22Rv1 (cell line): Measurements from ENCODE around the gene MAPRE3.
A peak's percentile ranks its signal among the peaks of the same experiment; 100 is the strongest.

Experiments
- H3K27ac ChIP-seq: fragments of 450-650 bp; 2 replicates; pipeline ENCODE4 v1.5.1; 2017
- ZFX ChIP-seq: fragments of 450-650 bp; IDR thresholded peaks from 2 replicates; pipeline ENCODE4 v1.6.1; 2017; ENCODE audit warnings: antibody characterized with exemption, borderline replicate concordance
- TF ChIP-seq, protein P1 (sequence below): fragments of 450-650 bp; IDR thresholded peaks from 2 replicates; pipeline ENCODE4 v1.5.1; 2017; ENCODE audit warnings: mild to moderate bottlenecking

MAPRE3 gene

DNA sequence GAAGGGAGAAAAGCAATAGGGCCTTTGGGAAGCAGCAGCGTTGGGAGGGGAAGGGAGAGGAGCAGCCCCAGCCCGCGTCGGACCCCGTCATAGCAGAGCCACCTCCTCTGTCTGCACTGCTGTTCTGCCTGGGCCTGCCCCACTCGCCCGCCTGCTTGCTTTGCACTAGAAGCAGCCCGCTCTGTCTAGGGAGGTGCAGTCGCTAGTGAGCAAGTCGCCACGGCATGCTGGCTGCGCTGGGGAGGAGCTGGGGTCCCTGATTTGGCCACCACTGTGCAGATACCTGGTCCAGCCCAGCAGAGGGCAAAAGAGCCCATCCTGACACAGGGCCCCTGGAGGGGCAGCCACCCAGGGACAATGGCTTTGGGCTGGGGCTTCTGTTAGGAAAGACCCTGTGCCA lies 54.4 kb downstream of the MAPRE3 start:
- H3K27ac ChIP-seq: no peak overlapping the region
- TF ChIP-seq, protein P1, sequence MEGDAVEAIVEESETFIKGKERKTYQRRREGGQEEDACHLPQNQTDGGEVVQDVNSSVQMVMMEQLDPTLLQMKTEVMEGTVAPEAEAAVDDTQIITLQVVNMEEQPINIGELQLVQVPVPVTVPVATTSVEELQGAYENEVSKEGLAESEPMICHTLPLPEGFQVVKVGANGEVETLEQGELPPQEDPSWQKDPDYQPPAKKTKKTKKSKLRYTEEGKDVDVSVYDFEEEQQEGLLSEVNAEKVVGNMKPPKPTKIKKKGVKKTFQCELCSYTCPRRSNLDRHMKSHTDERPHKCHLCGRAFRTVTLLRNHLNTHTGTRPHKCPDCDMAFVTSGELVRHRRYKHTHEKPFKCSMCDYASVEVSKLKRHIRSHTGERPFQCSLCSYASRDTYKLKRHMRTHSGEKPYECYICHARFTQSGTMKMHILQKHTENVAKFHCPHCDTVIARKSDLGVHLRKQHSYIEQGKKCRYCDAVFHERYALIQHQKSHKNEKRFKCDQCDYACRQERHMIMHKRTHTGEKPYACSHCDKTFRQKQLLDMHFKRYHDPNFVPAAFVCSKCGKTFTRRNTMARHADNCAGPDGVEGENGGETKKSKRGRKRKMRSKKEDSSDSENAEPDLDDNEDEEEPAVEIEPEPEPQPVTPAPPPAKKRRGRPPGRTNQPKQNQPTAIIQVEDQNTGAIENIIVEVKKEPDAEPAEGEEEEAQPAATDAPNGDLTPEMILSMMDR: no peak
- no peak for TF ChIP-seq ZFX

DNA sequence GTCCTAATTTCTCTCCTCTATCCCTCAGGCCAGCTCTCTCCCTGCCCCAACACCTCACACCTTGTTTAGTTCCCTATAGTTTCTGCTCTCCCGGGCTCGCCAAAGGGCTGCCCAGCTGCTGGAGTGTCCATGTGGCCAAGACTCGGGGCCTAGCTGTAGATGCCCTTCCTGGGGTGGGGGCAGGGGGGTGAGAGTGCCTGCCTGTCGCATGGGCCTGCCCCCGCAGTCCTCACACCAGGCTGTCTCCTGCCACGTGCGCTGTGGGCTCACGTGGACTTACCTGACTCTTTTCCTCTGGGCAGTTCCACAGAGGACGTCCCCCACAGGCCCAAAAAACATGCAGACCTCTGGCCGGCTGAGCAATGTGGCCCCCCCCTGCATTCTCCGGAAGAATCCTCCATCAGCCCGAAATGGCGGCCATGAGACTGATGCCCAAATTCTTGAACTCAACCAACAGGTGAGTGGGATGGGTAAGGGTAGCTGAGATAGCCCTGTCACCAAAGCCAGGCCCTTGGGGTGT lies 54.9 kb downstream of the MAPRE3 start:
- H3K27ac ChIP-seq: no peak overlapping the region
- TF ChIP-seq ZFX: no peak
- TF ChIP-seq, protein P1: no peak

DNA sequence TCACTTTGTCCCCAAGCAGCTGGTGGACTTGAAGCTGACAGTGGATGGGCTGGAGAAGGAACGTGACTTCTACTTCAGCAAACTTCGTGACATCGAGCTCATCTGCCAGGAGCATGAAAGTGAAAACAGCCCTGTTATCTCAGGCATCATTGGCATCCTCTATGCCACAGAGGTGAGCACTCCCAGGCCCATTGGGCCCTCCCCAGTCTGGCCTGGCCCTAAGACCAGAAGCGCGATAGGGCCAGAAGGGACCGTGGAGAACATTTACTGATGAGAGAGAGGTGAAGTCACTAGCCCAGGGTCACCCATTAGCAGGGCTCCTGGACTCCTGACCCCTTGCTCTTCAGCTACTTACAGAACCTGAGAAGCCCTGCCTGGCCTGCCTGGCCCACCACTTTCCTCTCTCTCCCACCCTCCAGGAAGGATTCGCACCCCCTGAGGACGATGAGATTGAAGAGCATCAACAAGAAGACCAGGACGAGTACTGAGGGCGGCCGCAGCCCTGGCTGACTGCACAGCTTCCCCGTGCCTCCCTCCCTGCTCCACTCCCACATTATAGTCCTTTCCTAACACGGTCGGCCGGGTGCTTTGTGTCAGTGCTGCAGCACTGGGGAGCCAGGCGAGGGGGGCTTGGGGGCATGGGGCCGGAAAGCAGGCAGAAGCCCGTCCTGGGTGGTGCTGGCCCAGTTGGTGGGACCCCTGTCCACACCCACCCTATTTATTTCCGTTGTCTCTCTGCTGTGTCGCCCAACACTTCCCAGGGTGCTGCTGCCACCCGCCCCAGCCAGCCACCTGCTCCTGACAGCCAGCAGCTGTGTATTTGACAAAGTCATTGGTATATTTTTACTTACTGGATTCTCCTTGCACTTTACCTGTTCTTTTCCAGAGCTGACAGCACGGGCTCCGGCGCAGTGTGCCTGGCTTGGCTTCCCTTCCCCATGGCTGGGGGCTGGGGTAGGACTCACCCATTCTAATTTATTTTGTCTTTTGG lies 55.7 kb downstream of the MAPRE3 start:
- H3K27ac ChIP-seq: no peak overlapping the region
- no peak for TF ChIP-seq ZFX
- TF ChIP-seq, protein P1: no peak

DNA sequence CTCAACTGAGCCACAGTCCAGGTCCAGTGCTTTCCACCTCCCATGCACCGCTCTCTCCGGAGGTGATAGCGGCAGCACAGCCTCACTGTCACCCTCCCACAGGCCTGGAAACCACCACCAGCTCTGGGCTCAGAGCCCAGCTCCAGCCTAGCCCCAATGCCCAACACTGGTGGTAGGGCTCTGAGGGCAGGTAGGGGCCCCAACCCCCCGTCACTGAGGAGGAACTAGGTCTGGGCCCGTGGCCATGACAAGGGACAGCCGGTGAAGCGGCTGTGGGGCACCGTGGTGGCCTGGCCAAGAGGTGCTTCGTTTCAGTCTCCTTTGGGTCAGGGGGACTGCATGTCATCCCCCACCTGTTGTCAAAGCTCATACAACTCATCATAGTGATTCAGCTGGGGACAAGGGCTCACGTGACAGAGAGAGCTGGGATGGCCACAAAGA lies 56.8 kb downstream of the MAPRE3 start:
- no peak overlapping the region for H3K27ac ChIP-seq
- no peak for TF ChIP-seq ZFX
- TF ChIP-seq, protein P1: no peak

DNA sequence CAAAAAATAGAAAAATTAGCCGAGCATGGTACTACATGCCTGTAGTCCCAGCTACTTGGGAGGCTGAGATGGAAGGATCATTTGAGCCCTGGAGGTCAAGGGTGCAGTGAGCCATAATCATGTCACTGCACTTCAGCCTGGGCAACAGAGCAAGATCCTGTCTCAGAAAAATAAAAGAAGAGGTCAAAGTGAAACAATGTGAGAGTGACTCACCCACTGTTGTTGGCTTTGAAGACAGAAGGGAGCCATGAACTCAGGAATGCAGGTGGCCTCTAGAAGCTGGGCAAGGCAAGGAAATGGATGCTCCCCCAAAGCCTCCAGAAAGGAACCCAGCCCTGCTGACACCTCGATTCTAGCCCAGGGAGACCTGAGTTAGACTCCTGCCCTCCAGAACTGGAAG lies 58.6 kb downstream of the MAPRE3 start:
- no peak overlapping the region for H3K27ac ChIP-seq
- TF ChIP-seq, protein P1: no peak
- no peak for TF ChIP-seq ZFX

DNA sequence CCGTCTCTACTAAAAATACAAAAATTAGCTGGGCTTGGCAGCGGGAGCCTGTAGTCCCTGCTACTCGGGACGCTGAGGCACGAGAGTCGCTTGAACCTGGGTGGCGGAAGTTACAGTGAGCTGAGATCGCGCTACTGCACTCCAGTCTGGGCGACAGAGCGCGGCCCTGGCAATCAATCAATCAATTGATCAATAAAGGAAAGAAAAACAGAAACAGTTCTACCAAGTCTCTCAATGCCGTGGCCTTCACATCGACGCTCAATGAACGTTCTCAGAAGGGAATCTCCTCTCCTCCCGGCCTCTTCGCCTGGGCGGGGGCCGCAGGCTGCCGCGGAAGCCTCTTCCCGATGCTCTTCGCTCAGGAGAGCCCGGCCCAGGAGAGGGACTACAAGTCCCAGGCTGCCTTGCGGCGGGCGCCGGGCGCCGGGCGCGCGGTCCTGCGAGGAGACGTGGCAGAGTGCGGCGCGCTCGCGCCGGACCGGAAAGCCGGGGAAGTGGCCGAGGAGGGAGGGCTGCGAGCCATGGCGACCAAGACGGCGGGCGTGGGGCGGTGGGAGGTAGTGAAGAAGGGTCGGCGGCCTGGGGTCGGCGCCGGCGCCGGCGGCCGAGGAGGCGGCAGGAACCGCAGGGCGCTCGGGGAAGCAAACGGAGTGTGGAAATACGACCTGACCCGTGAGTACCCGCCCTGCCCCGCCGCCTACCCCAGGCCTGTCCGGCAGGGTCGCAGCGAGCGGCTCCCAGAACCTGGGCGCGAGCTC lies 62.2 kb downstream of the MAPRE3 start, which contains the start of gene TMEM214:
TSS of gene TMEM214 (plus strand) at position 471 of the 758 bp plus-strand sequence. CDS start at position 522, 51 bp downstream.
- peak within 1 kb of the TSS; percentile 59 for H3K27ac ChIP-seq
- no peak for TF ChIP-seq ZFX
- TF ChIP-seq, protein P1: no peak
